ELF-1 (cell line): ENCODE measurements around the gene CEP85L.

ENCODE experiments used
- DNase-seq: peaks from one replicate; pipeline ENCODE4 v3.0.0-alpha.2; 2016; ENCODE audit warnings: low read depth, low spot score

The CEP85L gene

DNA sequence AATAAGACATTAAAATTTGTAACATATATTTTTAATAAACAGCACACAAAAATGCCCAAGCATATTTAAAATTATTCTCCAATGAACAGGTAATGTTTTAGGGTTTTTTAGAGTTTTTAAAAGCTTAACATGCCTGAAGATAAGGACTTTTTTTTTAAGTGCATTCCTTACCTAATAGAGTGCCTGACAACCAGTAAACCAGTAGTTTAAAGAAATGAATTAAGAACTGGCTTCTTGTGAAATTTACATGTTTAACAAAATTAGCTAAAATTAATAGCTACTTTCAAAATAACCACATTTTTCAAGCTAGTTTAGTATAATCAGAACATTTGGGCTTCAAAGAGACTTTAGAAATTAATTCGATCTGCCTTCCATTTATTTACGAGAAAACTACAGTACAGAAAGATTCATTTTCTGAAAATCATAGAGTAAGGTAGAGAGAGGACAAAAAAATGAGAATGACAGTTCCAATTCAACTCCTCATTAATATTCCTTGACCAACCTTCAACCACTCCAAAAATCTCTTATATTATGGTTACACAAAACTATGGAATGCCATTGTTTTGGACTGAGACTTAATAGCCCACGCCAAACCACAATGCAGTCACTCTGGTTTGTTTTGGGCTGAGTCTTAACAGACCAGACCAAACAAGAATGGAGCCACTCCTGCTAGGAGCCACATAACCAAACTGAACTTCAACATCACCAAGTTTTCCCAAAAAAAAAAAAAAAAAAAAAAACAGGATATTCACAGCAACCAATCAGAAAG lies 109.0 kb downstream of the CEP85L start:
- peak; percentile 9 for DNase-seq

DNA sequence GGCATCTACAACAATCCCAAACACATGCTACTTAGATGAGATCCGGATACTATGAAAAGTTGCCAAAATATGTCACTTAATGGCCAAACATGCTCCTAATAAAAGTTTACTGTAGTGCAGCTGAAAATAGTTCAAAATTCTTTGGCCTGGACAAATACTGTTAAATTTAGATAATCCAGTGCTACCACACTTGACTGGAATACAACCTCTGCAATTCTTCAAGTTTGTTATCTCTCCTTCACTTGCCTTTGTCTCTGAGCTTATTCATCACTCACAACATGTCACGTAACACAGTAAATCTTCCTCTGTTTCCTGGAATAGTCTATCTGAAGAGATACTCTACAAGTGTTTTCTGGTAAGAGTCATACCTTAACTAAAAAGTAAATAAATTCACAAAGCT lies 113.8 kb downstream of the CEP85L start:
- no peak for DNase-seq

DNA sequence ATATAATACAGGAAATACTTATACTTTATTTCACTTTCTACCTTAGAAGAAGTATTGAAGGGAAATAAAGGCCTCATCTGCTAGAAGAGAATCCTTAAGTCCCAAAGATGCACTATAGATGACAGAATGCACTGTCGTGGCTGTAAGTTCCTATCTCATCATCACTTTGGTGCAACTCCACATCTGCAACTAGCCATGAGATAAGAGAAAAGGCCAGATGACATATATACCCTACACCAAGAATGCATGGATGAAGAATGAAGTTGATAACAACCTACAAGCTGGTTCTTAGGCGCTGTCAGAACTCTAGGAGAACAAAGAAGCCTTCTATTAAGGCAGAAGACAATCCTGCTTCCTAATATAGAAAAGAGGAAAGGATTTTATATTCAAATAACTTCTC lies 114.9 kb downstream of the CEP85L start:
- no peak for DNase-seq

DNA sequence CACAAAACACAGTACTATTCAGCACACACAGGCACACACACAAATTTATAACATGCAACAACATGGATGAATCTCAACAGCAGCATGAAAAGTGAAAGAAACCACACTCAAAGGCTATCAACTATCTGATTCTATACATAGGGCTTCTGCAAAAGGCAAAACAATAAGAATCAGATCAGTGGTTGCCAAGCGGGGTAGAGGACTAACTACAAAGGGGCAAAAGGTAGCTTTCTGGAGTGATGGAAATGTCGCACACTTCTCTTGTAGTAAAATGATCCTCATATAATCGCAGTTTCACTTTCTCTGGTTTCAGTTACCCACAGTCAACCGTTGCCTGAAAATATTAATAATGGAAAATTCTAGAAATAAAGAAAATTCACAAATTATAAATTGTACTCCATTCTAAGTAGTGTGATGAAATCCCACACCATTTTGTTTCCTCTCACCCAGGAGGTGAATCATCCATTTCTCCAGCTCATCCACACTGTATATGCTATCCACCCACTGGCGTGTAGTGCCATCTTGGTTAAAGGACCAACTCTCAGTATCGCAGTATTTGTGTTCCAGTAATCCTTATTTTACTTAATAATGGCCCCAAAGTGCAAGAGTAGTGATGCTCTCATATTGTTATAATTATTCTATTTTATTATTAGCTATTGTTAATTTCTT lies 116.1 kb downstream of the CEP85L start:
- no peak for DNase-seq

DNA sequence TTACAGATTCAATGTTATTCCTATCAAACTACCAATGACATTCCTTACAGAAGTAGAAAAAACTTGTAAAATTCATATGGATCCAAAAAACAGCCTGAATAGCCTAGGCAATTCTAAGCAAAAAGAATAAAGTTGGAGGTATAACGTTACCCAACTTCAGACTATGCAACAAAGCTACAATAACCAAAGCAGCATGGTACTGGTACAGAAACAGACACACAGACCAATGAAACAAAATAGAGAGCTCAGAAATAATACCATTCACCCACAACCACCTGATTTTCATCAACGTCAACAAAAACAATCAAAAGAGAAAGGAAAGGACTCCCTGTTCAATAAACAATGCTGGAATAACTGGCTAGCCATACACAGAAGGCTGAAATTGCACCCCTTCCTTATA lies 120.4 kb downstream of the CEP85L start:
- DNase-seq, result no peak

DNA sequence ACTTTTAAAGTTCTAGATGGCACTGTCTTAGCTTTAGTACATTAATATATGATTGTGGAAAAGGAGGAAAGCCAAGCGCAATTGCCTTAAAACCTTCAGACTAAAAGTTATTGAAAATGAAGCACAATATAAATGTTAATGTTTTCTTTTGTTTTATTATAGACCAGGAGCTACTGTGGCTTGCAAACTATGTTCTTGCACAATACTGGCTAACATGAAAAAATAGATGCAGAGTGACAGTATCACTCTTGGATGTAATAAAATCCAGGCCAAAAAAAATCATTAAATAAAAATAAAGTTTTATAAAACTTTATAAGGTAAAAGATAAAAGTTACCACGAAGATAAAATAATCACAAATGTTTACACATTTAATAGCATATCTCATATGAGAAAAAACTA lies 121.6 kb downstream of the CEP85L start:
- no peak for DNase-seq

- DNase-seq, result no peak
Measured at GRCh38 chr6:118528129-118528528, 123.3 kb downstream of the CEP85L start.

GRCh38 chr6:118525913-118526780 lies 125.2 kb downstream of the CEP85L start:
- DNase-seq, result no peak

GRCh38 chr6:118524686-118525085 lies 126.7 kb downstream of the CEP85L start:
- peak; percentile 15 for DNase-seq

DNA sequence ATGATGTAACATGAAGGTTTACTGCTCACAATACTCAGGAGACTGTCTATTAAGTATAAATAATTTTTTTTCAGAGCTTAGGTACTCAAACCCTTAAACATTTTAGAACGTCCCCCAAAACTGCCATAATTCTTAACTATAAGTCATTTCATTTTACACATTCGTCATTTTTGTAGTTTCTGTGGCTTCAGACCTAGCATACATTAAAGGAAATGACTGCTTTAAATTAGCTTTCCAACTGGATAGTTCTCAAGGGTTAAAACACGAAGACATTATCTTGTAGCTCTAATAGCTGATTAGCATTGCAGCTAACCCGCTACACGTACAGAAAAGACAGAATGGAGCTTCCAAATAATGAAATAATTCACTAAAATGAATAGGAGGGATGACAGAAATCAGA lies 128.2 kb downstream of the CEP85L start:
- DNase-seq, result no peak

DNA sequence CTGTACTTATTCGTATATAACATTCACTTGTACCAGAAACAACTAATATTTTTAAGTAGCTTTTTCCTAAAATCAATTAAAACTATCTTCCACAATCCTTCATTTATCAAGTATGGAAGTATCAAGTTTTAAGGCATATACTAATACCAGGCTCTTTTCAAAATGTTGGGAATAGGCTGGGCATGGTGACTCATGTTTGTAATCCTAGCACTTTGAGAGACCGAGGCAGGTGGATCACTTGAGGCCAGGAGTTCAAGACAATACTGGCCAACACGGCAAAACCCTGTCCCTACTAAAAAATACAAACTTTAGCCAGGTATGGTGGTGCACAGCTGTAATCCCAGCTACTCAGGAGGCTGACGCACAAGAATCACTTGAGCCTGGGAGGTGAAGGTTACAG lies 129.0 kb downstream of the CEP85L start:
- DNase-seq, result no peak

- DNase-seq, result no peak
Measured at GRCh38 chr6:118514689-118515088, 136.7 kb downstream of the CEP85L start.

GRCh38 chr6:118511930-118512715 lies 139.3 kb downstream of the CEP85L start:
- DNase-seq, result no peak

GRCh38 chr6:118509009-118509617 lies 142.3 kb downstream of the CEP85L start:
- no peak for DNase-seq

DNA sequence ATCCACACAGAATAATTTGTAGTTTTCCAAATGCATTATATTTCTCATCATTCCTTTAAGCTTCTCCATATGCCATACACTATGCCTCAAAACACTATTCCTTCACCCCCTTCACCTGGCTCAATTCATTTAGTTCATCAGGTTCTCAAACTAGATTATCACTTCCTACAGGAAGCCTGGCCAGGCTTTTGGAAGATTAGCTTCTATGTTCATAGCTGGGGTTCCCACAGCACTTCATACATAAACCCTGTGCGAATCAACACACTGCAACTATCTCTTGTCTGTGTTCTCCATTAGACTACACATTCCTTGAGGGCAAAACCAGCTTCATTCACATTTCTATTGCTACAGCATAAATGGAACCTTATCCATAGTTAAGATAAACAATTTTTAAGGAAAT lies 143.8 kb downstream of the CEP85L start:
- no peak for DNase-seq

DNA sequence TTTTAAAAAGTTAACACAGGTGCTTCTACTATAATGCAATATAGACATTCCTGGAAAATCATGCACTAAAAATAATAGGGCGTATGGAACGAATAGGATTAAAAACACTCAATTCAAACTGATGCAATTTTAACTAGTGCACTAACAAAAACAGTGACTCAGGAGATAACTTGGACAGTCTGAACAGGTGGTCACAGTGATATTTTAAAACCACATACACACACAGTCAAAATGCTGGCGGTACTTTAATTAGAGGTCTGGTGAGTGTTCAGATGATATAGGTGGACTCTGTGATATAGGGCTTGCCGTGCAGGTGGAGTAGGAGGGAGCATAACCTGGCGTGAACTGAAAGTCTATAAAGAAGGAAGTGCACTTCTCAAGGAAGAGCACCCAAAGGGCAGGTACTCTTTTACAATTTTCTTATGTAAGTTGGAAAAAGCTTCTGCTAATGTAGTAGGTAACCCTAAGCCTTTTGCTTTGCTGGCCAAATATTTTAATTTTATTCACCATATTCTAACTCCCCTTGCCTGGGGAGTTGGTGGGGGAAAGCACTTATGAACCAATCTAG lies 145.2 kb downstream of the CEP85L start:
- DNase-seq, result no peak

DNA sequence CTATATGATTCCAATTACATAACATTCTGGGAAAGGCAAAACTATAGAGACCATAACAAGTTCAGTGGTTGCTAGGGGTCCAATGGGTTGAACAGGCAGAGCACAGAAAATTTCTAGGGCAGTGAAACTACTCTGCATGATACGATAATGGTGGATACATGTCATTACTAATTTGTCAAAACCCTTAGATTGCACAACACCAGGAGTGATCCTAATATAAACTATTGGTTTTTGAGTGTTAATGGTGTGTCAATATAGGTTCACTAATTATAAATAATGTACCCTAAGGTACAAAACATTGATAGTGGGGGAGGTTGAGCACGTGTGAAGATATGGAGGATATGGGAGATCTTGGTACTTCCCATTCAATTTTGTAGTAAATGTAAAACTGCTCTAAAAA lies 145.7 kb downstream of the CEP85L start:
- DNase-seq, result no peak

DNA sequence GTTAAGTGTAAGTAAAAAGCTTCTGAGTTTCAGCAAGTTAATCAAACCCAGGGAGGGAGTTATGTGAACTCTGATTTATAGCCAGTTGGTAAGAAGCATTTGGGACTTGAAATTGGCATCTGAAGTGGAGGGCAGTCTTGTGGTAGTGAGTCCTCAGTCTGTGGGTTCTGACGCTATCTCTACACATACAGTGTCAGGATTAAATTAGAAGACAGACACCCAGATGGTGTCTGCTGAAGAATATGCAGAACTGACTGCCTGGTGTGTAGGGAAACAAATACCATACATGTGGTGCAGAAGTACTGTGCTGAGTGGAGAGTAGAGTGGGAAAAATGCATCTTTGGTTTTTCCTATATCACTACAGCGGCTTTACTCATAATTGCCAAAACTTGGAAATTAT lies 146.8 kb downstream of the CEP85L start:
- no peak for DNase-seq

DNA sequence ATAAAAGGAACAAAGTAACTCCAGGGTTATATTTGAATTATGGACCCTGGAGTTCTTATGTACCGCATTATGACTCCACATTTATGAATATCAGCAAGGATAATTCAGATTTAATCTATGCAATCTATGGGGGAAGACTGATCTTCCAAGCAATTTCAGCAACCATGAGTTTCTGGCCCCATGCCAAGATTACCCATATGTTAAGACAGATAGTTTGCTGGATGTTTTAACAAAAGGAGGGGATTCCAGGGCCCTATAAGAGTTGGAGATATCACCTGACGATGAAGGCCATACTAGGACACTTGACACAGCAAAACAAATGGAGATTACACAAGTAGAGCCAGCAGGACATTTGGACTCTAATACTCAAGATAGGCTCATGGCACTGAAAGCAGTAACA lies 149.2 kb downstream of the CEP85L start:
- no peak for DNase-seq

DNA sequence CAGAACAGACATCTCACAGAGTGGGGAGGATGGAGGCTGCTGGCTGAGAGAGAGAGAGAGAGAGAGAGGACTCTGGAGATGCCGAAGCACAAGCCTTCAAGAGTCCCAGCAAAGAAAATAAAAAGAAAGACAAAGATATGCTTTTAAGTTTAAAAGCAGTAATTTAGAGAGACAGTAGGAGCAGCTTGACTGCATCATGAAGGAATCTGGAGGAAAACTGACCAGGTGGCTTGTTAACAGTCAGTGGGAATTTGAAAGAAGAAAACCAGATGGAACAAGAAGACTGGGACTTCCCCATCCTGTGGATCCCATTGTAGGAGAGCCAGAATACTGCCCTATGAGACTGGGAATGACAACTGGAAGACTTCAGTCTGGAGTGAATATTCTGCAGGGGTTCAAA lies 149.6 kb downstream of the CEP85L start:
- DNase-seq, result no peak

- DNase-seq, result no peak
Measured at GRCh38 chr6:118501099-118501498, 150.3 kb downstream of the CEP85L start.
